B cell (primary cell): ENCODE data around the gene ATXN2L. TPM values are rescaled to one million over a fixed set of nuclear protein-coding genes. Genes with fewer than 3 reads are reported as not detected.

Experiments used
- ATAC-seq: fragments of 200-7000 bp; cut with Tn5 transposase; one replicate; pipeline ENCODE4 v1.10.0; 2021; ENCODE audit warnings: low read depth, mild to moderate bottlenecking, moderate number of reproducible peaks, moderate library complexity
- CTCF ChIA-PET: fragments of 350-600 bp; sonication (Branson Sonifier 250); formaldehyde crosslinking; loops from one replicate; lab custom pipeline; 2021; ENCODE audit warnings: antibody characterized with exemption, inconsistent platforms; lab: Charles Lee
- POLR2A ChIA-PET: fragments of 350-600 bp; sonication (Branson Sonifier 250); formaldehyde crosslinking; loops from one replicate; lab custom pipeline; 2021; ENCODE audit warnings: antibody characterized with exemption; lab: Charles Lee
- DNase-seq: peaks from one replicate; pipeline ENCODE4 v3.0.0; 2013
- H2AFZ ChIP-seq: 2 replicates; pipeline ENCODE4 v1.6.1; 2012; ENCODE audit warnings: mild to moderate bottlenecking, low read depth, low read length; ENCODE audit not compliant: insufficient read depth, poor library complexity, severe bottlenecking
- H3K27ac ChIP-seq, 2 donors: 1 replicate in 1 of 2; 2 replicates in 1 of 2; pipeline ENCODE4 v1.5.1; 2012 to 2013; ENCODE audit warnings: low read length in 2 of 2, mild to moderate bottlenecking in 2 of 2, moderate library complexity in 1 of 2
- H3K27me3 ChIP-seq, 4 experiments: fragments of 200-600 bp in 1 of 4; sonication (generic) in 1 of 4; replicated peaks in 1 of 4; 1 replicate in 2 of 4; 2 replicates in 2 of 4; pipeline versions ENCODE4 v1.6.1 to v1.7.0; 2013 to 2016; ENCODE audit warnings: low read length in 3 of 4, mild to moderate bottlenecking in 2 of 4, mixed read lengths in 1 of 4, moderate library complexity in 1 of 4; ENCODE audit not compliant: insufficient read depth in 4 of 4, control insufficient read depth in 3 of 4; ENCODE audit errors: control extremely low read depth in 1 of 4
- H3K36me3 ChIP-seq, 2 experiments: replicated peaks in 1 of 2; 1 replicate in 1 of 2; 2 replicates in 1 of 2; pipeline versions ENCODE4 v1.6.1 to v1.7.1; 2013; ENCODE audit warnings: low read length in 1 of 2; ENCODE audit not compliant: insufficient read depth in 2 of 2, control insufficient read depth in 1 of 2; ENCODE audit errors: control extremely low read depth in 1 of 2, extremely low read depth in 1 of 2
- H3K4me1 ChIP-seq, 2 donors: fragments of 200-600 bp in 1 of 2; sonication (generic) in 1 of 2; 1 replicate in 1 of 2; 2 replicates in 1 of 2; pipeline versions ENCODE4 v1.5.1 to v1.6.1; 2013 to 2017; ENCODE audit warnings: low read length in 2 of 2; ENCODE audit not compliant: control insufficient read depth in 2 of 2, insufficient read depth in 2 of 2
- H3K4me2 ChIP-seq: replicated peaks from 2 replicates; pipeline ENCODE3; 2012; ENCODE audit warnings: mild to moderate bottlenecking, low read depth, low read length; ENCODE audit not compliant: poor library complexity, severe bottlenecking
- H3K4me3 ChIP-seq, 5 experiments: fragments of 200-600 bp in 1 of 5; sonication (generic) in 1 of 5; 1 replicate in 3 of 5; 2 replicates in 2 of 5; pipeline versions ENCODE4 v1.5.1 to v1.7.0; 2011 to 2016; ENCODE audit warnings: low read length in 4 of 5, mild to moderate bottlenecking in 4 of 5, low read depth in 2 of 5, control low read depth in 1 of 5, moderate library complexity in 1 of 5; ENCODE audit not compliant: insufficient read depth in 1 of 5; ENCODE audit errors: control extremely low read depth in 1 of 5, extremely low read depth in 1 of 5
- H3K79me2 ChIP-seq: fragments of 200-600 bp; sonication (generic); one replicate; pipeline ENCODE4 v1.6.0; 2016; ENCODE audit warnings: low read length; ENCODE audit not compliant: control insufficient read depth, insufficient read depth
- H3K9ac ChIP-seq: fragments of 200-600 bp; sonication (generic); 2 replicates; pipeline ENCODE4 v1.6.1; 2017; ENCODE audit warnings: mild to moderate bottlenecking, low read length, moderate library complexity
- H3K9me3 ChIP-seq, 3 donors: one replicate each; pipeline versions ENCODE4 v1.6.1 to v1.7.1; 2013; ENCODE audit warnings: low read length in 2 of 3; ENCODE audit not compliant: control insufficient read depth in 2 of 3, insufficient read depth in 1 of 3; ENCODE audit errors: control extremely low read depth in 1 of 3
- H4K20me1 ChIP-seq: 2 replicates; pipeline ENCODE4 v1.6.0; 2012; ENCODE audit warnings: mild to moderate bottlenecking, low read length; ENCODE audit not compliant: insufficient read depth, control insufficient read depth, poor library complexity, severe bottlenecking
- H3K27ac Mint-ChIP-seq: one replicate; pipeline ENCODE4 v1.8.0; 2021; ENCODE audit warnings: mixed read lengths
- H3K27me3 Mint-ChIP-seq: one replicate; pipeline ENCODE4 v1.8.0; 2021; ENCODE audit warnings: mixed read lengths
- H3K4me1 Mint-ChIP-seq: one replicate; pipeline ENCODE4 v1.8.0; 2021; ENCODE audit warnings: mixed read lengths
- H3K4me3 Mint-ChIP-seq: one replicate; pipeline ENCODE4 v1.8.0; 2021; ENCODE audit warnings: mixed read lengths
- H3K9me3 Mint-ChIP-seq: one replicate; pipeline ENCODE4 v1.8.0; 2022; ENCODE audit warnings: mixed read lengths; ENCODE audit not compliant: insufficient read depth
- CTCF ChIP-seq: fragments of 200-600 bp; IDR thresholded peaks from one replicate; pipeline ENCODE4 v1.8.0; 2022; ENCODE audit warnings: antibody characterized with exemption, mild to moderate bottlenecking
- EZH2 ChIP-seq: IDR thresholded peaks from 2 replicates; pipeline ENCODE4 v1.6.1; 2012; ENCODE audit warnings: borderline replicate concordance, low read depth, mild to moderate bottlenecking, moderate library complexity, low read length; ENCODE audit not compliant: insufficient read depth, poor library complexity, severe bottlenecking
- WGBS: methylation state at CpG from one replicate; pipeline ENCODE4 v1.1.5; 2013; ENCODE audit warnings: missing lambda C conversion rate; ENCODE audit not compliant: insufficient coverage; 5-methylcytosine and 5-hydroxymethylcytosine counted together
- intact Hi-C: fragments of 100-400 bp; cut with micrococcal nuclease; formaldehyde crosslinking; loops from one replicate; pipeline ENCODE4 v1.10.0; 2022
- polyA plus RNA-seq: library from polyadenylated mRNA; depleted of rRNA; stranded (reverse); fragments of >200 nt; gene quantifications from 2 replicates; pipeline ENCODE4 v1.2.3, GENCODE V29; 2012
- total RNA-seq, 2 donors: library from RNA; stranded (reverse); fragments of 120-200 nt in 1 of 2; gene quantifications; 1 replicate in 1 of 2; 2 replicates in 1 of 2; pipeline versions ENCODE4 v1.2.3 to v1.2.4, GENCODE V29; 2013 to 2022

ATXN2L gene
- total and polyA plus RNA-seq, 2 donors (not counting 1 experiment from before 2014, with no cell fraction given), result 157 to 289 TPM

- no peaks in the 10 kb centered on the region for H3K9me3 ChIP-seq
- TF ChIP-seq CTCF (no peak), EZH2 (no peak)
- H2AFZ ChIP-seq, result peak overlapping the region; percentile 100
- ChIA-PET CTCF (interaction anchor here (0.9 to 2.9 kb wide), 9 partner anchors 9 to 98 kb away, joined by 3 to 23 read pairs (median 4); no protein-coding TSS in a partner anchor), POLR2A (interaction anchor here (1.0 to 2.2 kb wide), 5 partner anchors 16 to 71 kb away, joined by 3 to 12 read pairs (median 4); partner anchors contain the start of genes CD19, NFATC2IP and SH2B1)
- H3K36me3 ChIP-seq, result peaks cover 0 to 2% of the 10 kb centered on the region in 2 experiments
- Mint-ChIP-seq H3K4me3 (peak overlapping the region; percentile 92), H3K27me3 (peaks cover 6% of the 10 kb centered on the region), H3K27ac (peak overlapping the region; percentile 10), H3K9me3 (no peaks in the 10 kb centered on the region), H3K4me1 (peaks cover 15% of the 10 kb centered on the region)
- no peaks in the 10 kb centered on the region for H4K20me1 ChIP-seq
- peak overlapping the region; percentile 90 for H3K9ac ChIP-seq
- peaks cover 0 to 8% (median 1%) of the 10 kb centered on the region in 4 experiments for H3K27me3 ChIP-seq
- 4% methylated on average over 23 of the region's 27 CpGs for WGBS
- H3K27ac ChIP-seq, result peak overlapping the region in 1 of 2 donors; percentile 43
- ATAC-seq, result peak; percentile 32
- no peaks in the 10 kb centered on the region for H3K79me2 ChIP-seq
- H3K4me2 ChIP-seq, result peak overlapping the region; percentile 100
- intact Hi-C loops, result loop anchor here (1.0 kb wide), 2 partner anchors 16 to 66 kb away; partner anchors contain the start of gene SH2B1
- peak overlapping the region; percentile 53 to 94 (median 87) for H3K4me3 ChIP-seq
- peaks cover 13 to 17% of the 10 kb centered on the region in 2 donors for H3K4me1 ChIP-seq
- DNase-seq, result no peak
These were observed 56.6 kb downstream of the ATXN2L start for GRCh38 chr16:28879261-28879840.
